LNCAP (cell line): ENCODE measurements around the gene EXOSC7.

Experiments
- TF ChIP-seq, protein P1 (sequence below): fragments of 450-650 bp; IDR thresholded peaks from 2 replicates; pipeline ENCODE4 v1.5.1; 2017; ENCODE audit warnings: mild to moderate bottlenecking

EXOSC7 gene

DNA sequence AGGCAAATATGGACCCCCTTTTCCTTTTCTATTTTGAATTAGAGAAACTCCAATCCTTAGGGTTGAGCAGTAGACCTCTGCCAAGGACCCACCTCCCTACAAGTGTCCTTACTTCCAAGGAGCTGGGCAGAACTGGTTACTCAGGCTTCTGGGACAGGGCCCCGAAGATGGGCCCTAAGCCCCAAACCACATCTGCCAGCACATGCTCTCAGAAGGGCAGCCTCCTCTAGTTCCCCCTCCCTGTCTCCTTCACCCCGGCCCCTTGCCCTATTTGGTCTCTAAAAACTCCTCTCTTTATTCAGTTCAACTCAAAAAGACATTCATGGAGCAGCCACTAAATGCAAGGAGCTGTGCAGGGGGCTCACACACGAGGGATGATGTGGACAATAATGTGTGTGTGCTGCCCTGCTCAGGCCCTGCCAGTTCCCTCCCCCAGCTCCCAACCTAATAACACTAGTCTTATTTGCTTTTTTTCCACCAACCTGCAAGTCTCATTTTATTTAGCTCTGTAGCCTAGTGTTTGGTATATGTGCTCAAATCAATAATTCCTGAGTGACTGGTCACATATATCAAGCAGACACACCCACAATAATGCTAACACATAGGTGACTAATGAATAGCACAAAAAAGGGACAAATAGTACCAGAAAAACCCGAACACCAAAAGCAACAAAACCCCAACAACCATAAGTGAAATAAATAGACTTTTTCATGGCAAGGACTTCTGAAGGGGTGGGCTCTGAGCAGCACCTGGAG lies 12.3 kb upstream of the EXOSC7 start:
- TF ChIP-seq, protein P1, sequence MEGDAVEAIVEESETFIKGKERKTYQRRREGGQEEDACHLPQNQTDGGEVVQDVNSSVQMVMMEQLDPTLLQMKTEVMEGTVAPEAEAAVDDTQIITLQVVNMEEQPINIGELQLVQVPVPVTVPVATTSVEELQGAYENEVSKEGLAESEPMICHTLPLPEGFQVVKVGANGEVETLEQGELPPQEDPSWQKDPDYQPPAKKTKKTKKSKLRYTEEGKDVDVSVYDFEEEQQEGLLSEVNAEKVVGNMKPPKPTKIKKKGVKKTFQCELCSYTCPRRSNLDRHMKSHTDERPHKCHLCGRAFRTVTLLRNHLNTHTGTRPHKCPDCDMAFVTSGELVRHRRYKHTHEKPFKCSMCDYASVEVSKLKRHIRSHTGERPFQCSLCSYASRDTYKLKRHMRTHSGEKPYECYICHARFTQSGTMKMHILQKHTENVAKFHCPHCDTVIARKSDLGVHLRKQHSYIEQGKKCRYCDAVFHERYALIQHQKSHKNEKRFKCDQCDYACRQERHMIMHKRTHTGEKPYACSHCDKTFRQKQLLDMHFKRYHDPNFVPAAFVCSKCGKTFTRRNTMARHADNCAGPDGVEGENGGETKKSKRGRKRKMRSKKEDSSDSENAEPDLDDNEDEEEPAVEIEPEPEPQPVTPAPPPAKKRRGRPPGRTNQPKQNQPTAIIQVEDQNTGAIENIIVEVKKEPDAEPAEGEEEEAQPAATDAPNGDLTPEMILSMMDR = no peak

- TF ChIP-seq, protein P1 = no peak
These were observed 10.9 kb upstream of the EXOSC7 start for GRCh38 chr3:44965165-44965564.

GRCh38 chr3:44966795-44967278 lies 9.2 kb upstream of the EXOSC7 start:
- TF ChIP-seq, protein P1 = no peak

GRCh38 chr3:44968447-44968858 lies 7.6 kb upstream of the EXOSC7 start:
- TF ChIP-seq, protein P1 = no peak

- TF ChIP-seq, protein P1 = no peak
These were observed 6.8 kb upstream of the EXOSC7 start for GRCh38 chr3:44969154-44969827.

- TF ChIP-seq, protein P1 = no peak
These were observed 6.2 kb upstream of the EXOSC7 start for GRCh38 chr3:44969828-44970179.

- TF ChIP-seq, protein P1 = no peak
These were observed 5.0 kb upstream of the EXOSC7 start for GRCh38 chr3:44970926-44971490.
